NCI-H2227 (cell line): ENCODE data around the gene PALM.

Experiments used
- DNase-seq: peaks from one replicate; lab custom pipeline; 2025; ENCODE audit not compliant: unreplicated experiment; lab: John Stamatoyannopoulos, UW

The PALM gene

GRCh38 chr19:778910-779653 is 70.3 kb downstream of the PALM start:
- no peak for DNase-seq

DNA sequence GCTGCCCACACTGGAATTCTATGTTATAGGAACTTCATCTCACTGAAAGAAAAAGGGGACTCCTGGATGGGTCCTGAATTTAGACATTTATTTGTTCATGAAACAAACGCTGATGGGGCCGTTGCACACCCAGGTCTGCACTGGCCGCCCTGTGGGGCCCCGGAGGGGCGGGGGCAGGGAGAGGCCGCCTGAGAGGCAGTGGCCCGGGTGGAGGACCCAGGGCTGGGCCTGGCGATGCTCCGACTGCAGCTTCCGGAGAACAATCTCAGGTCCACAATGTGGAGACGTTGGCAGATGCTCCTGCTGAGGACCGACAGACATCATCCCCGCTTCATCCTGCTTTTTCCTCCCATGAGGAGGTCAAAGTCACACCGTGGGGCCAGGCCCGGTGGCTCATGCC is 72.2 kb downstream of the PALM start:
- DNase-seq, result no peak

- no peak for DNase-seq
Observed at GRCh38 chr19:781800-782184, 73.1 kb downstream of the PALM start.

GRCh38 chr19:782185-782877 is 73.6 kb downstream of the PALM start:
- no peak for DNase-seq

GRCh38 chr19:782878-783668 is 74.3 kb downstream of the PALM start:
- no peak for DNase-seq

DNA sequence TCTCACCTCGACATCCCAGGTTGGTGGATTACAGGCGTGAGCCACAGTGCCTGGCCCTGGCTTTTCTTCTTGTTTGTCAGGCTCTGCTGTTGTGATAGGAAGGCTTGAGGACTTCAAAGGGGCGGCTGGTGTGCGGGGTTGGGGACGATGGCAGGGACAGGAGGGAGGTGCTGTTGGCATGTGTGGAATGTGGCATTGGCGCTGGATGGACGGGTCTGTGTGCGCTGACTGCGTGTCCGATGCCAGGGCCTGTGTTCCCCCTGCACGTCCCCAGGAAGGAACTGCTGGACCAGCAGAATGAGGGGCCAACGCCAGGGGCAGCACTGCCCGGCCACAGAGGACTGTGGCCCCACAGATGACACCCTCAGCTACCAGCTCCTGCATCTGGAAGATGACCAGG is 75.8 kb downstream of the PALM start:
- no peak for DNase-seq

DNA sequence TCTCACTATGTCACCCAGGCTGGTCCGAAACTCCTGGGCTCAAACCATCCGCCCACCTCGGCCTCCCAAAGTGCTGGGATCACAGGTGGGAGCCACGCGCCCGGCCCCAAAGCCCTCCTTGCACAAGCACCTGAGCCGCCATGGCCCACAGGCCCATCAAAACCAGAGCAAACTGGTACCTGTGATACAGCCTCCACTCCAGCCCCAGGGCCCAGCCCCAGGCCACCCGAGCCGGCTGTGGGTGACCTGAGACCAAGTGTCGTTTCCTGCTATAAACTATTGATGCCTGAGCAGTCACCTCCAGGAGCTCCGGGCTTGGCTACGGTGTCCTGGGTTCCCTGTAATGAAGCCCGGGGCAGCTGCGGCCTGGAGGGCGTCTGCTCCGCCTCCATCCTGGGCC is 78.8 kb downstream of the PALM start:
- no peak for DNase-seq

- no peak for DNase-seq
Observed at GRCh38 chr19:788686-788982, 79.9 kb downstream of the PALM start.

- no peak for DNase-seq
Observed at GRCh38 chr19:788983-789700, 80.4 kb downstream of the PALM start.

DNA sequence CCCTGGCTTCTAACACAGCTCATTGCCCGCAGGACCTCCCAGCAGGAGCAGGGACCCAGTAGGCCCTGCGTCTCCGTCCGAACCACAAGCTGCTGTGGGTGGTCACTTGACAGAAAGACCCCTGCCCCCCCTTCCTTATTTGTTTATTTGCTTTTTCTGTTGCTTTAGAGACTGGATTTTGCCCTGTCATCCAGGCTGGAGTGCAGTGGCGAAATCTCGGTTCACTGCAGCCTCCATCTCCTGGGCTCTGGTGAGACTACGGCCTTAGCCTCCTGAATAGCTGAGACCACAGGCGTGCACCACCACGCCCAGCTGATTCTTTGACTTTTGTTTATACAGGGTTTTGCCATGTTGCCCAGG is 80.9 kb downstream of the PALM start:
- DNase-seq, result no peak

DNA sequence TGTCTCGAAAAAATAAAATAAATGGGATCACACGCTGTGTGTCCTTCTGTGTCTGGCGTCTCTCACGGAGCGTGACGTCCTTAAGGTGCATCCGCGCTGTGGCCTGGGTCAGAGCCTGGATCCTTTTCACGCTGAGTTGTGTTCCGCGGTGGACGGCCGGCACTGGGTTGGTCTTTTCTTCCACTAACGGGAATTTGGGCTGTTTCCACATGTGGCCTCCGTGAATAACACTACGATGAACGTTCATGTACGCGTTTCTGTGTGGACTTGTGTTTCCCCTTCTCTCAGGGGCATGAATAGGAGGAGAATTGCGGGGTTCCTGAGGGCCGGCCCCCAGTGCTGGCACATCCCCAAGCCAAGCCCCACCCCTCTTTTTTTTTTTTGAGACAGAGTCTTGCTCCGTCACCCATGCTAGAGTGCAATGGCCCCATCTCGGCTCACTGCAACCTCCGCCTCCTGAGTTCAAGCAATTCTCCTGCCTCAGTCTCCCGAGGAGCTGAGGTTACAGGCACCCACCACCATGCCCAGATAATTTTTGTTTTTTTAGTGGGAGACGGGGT is 82.4 kb downstream of the PALM start:
- DNase-seq, result no peak

DNA sequence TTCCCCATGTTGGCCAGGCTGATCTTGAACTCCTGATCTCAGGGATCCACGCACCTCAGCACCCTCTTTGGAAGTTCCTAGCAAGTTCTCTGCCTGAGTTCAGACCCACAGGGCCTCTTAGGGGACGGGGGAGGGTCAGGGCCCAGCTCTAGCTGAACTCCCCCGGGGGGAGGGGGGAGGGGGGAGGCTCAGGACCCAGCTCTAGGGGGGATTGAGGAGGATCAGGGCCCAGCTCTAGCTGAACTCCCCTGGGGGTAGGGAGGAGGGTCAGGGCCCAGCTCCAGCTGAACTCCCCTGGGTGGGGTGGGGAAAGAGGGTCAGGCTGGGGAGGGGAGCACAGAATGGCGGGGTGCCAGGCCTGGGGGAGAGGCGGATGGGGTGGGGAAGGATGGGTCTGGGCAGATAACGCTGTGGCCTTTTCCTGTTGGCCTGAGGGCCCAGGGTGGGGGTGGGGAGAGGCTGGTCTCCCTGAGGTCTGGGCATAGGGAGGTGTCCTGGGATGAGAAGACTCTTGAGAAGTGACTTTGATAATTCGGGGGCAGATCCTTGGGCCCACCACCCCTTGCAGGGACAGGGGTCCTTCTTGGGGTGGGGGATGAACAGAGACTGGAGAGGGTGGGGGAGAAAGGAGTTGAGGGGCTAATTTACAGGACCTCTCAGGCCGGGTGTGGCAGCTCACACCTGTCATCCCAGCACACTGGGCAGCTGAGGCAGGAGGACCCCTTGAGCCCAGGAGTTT is 83.0 kb downstream of the PALM start:
- DNase-seq, result no peak

DNA sequence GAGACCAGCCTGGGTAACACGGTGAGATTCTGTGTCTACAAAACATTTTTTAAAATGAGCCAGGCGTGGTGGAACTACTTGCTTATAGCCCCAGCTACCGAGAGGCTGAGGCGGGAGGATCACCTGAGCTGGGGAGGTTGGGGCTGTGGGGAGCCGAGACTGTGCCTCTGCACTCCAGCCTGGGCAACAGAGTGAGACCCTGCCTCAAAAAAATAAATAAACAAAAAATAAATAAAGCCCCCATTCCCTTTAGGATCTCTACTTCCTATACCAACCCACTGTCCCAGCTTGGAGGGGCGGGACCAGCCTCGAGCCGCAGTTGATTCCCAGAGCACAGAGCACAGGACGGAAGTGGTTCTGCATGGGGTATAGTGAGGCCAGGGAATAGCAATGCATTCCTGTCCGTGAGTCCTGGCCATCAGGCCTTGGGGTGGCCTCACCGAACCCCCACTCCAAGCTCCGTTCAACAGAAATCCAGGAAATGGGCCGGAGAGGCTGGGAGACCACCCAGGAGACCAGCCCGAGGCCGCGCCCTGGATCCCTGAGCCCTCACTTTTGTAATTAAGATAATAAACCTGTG is 83.7 kb downstream of the PALM start:
- no peak for DNase-seq

GRCh38 chr19:793806-794205 is 85.1 kb downstream of the PALM start:
- no peak for DNase-seq

DNA sequence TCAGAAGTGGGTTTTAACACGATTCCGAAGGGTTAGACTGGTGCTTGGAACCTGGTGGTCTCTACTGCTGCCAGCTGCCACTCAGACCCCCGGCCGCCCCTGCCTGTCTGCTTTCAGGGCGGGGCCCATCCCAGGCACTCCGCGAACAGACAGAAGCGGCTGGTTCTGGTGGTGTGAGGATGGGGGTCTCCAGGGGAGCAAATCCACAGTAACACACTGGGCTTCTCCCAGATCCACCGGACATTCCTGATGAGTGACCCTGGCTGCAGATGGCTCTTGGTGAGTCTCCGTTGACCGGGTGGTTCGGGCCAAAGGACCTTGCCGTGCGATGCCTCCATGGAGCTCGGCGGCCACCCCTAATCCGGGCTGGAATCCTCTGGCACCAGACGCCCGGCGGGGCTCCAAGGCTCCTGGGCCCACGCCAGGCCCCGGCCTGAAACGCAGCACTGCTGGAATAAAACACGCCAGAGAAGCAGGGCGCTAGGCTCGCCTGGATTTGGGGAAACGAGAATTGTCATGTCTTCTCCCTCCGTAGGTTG is 86.4 kb downstream of the PALM start:
- DNase-seq, result no peak

- DNase-seq, result no peak
Observed at GRCh38 chr19:795691-796581, 87.2 kb downstream of the PALM start.

- peak; percentile 99 for DNase-seq
Observed at GRCh38 chr19:796692-797527, 88.2 kb downstream of the PALM start, which contains the start of gene PTBP1. TSS of gene PTBP1 (plus strand) at chr19:797452. CDS start at chr19:797498, 46 bp downstream.
